HG02885 (cell line): ENCODE data around the gene OXLD1.

ENCODE experiments used
- ATAC-seq: cut with Tn5 transposase; IDR thresholded peaks from one replicate; pipeline ENCODE4 v1.9.1; 2021; ENCODE audit warnings: mild to moderate bottlenecking; ENCODE audit not compliant: unreplicated experiment, poor library complexity

Gene OXLD1

DNA sequence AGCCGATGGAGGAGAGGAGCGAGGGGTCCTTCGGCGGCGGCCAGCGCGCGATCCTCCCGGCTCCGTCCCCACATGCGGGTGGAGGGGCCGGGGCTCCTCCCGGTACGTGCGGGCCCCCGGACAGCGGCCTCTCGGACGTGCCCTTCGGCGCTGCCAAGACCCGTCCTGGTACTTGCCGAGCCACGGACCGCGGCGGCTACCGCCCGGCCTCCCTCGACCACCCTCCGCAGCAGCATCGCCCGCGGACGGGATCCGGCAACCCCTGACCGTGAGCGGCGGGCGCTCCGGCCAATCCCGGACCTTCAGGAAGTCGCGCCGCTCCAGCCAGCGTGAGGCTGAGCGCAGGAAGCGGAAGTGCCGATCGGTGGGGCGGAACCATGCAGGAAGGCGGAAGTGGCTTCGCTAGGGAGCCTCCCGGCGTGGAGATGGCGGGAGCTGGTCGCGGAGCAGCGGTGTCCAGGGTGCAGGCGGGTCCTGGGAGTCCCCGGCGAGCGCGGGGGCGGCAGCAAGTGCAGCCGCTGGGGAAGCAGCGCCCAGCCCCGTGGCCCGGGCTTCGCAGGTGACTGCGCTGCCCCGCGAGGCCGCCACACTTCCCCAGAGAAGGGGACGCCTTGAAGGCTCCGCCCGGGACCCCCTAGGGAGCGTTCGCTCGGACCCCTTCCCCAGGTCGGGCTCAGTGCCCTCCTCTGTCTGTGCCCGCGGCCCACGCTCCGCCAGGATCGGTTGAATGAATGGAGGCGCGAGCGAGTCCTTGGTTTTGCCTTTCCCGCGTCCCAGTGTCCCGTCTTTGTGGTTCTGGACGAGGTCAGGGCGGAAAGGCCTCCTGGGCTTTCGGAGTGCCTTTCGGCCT is at the start of gene OXLD1, which contains the start of gene CCDC137:
Gene OXLD1, minus strand, starts transcription at position 264 of the 850 bp plus-strand sequence. Its CDS starts 28 bp downstream, at position 236.
Gene CCDC137, plus strand, starts transcription at position 396 of the 850 bp plus-strand sequence. Its CDS starts 30 bp downstream, at position 426.
- peak; percentile 93 for ATAC-seq

GRCh38 chr17:81715107-81715871 is 48.9 kb upstream of the OXLD1 start:
- no peak for ATAC-seq

DNA sequence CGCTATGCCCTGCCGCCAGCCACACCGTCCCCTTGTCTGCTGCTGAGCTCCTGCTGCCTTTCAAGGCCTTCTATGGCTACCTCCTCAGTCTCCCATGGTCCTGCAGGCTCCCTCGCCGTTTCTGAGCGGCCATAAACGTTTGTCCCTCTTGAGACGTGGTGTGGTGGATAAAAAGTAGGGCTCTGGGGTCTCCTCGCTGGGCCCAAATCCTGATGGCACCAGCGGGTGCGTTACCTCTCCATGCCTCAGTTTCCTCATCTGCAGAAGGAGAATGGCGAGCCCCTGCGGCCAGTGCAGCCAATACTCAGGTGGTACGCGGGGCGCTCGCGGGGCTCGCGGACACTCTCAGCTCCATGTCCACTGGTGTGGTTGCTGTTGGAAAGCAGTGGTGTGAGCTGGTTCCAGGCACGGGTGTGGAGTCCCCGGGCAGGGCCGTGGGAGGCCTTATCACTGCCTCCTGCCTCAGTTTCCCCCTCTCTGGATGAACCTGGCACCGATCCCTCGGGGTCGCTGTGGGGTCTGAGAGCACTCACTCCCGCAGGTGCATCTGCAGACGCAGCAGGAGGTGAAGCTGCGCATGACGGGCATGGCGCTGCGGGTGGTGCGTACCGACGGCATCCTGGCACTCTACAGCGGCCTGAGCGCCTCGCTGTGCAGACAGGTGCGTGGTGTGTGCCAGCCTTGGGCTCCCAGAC is 48.2 kb upstream of the OXLD1 start:
- ATAC-seq: no peak

DNA sequence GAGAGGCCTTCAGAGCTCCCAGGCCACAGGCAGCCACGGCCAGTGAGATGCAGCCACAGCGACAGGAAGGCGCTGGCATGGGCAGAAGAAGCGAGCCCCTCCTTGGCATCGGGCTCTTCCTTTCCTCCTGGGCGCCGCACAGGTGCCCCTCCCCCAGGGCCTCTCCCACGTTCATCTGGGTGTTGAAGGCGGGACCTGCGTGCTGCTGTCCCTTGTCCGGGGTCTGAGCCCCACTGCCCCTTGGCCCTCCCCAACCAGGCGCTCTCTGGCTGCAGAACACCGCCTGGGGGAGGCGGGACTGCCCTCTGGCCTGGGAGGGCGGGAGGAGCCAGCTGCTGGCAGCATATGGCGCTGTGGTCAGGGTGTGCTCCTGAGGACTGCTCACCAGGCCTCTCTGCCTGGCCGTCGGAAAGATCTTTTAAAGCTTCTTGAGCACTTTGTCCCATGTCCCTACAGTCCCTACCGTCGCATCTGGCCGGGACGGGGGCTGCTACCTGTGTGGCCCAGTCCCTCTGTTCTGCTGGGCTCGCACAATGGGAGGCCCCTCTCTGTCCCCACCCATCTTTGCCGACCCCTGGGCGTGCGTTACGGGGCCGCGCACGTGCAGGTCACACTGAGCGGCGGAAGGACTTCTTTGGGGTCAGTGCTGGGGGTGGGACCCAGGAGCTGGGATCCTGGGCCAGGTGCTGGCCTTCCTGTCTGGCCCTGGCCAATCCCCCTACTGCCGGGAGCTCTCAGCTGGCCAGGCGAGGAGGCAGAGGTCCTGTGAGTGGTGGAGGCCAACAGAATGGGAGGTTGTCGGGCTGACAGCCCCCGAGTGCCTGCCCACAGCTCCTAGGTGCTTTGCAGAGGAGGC is 47.4 kb upstream of the OXLD1 start:
- no peak for ATAC-seq

DNA sequence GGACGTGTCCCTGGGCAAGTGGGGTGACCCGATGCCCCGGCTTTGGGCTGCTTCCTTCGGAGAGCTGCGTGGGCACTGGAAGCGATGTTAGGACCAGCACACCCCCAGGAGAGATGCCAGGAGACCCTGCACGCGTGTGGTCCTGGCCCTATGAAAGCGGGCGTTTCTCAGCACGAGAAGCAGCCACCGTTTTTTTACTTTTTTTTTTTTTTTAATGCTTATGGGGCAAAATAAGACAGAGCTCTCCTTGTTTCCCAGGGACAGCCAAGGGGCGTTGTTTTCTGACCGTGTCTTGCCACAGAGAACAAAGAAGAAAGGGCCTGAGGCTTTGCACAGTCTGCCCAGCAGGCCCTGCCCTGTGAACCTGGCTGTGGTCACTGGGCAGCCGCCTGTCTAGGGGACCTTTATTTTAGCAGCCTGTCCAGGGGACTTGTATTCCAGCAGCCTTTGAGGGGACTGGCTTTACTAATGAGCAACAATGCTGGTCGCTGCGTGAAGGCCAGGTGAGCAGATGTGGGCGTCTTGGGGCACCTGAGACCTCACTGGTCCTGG is 46.7 kb upstream of the OXLD1 start:
- no peak for ATAC-seq

GRCh38 chr17:81712468-81713003 is 46.1 kb upstream of the OXLD1 start:
- peak; percentile 12 for ATAC-seq

DNA sequence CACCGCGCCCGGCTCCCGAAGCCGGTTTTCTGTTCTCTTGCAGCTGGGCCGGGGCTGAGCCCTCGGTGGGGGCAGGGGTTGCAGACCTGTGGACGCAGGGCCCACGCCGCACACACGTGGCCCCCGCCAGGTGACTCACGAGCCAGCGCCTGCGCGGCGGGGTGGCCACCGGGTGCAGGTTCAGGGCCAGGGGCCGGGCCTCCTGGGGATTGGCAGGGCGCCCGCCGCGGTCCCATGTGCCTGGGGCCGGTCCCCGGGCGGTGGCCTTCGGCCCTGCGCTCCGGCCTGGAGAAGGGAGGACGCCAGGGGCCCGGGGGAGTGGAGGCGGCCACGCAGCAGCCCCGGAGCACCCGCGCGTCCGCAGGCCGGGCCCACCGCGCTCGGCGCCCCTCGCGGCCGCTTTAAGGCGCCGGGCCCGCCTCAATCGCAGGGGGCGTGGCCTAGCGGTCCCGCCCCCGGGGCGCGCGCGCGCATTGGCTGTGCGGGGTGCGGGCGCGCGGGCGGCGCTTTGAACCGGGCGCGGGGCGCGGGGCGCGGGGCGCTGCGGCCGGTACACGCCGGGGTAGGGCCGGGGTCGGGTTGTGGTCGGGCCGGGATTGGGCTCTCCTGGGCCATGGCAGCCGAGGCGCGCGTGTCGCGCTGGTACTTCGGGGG is 45.5 kb upstream of the OXLD1 start, which contains the start of gene SLC25A10:
Gene SLC25A10, plus strand, starts transcription at position 471 of the 654 bp plus-strand sequence. Its CDS starts 143 bp downstream, at position 614.
- ATAC-seq: peak; percentile 68

DNA sequence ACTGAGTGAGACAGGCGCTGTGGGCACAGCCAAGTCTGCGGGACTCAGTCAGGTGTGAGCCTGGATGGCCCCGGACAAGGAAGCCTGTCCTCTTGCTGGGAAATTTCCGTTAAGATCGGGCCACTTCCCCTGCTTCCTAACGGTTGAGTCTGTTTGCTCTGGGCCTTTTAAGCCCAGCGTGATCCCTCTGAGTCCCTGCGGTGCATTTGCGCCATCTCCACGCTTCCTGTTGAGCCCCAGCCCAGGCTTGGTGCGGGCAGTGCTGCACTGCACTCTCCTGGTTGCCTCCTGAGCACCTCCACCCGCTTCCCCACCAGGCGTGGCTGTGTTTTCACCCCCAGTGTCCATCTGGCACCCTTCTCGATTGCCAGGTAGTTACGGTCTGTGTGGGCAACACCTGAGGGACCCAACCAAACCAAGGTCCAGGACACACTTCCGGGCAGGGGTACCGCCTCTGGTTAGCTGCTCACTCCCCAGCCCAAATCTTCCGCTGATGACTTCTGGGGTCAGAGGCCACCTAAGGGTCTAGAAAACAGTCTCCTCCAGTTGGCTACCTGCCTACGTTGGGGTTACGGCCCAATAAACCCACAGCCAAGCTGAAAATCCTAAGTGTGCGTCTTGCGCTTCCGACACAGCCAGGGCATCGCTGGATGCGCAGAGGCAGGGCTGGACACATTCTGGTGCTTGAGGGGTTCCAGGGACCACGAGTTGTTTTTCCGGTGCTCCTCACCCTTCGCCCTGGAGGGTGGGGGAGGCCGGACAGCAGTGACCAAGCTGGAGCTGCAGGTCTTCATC is 44.3 kb upstream of the OXLD1 start:
- ATAC-seq: no peak

- no peak for ATAC-seq
Measured at GRCh38 chr17:81708739-81709185, 42.4 kb upstream of the OXLD1 start.

DNA sequence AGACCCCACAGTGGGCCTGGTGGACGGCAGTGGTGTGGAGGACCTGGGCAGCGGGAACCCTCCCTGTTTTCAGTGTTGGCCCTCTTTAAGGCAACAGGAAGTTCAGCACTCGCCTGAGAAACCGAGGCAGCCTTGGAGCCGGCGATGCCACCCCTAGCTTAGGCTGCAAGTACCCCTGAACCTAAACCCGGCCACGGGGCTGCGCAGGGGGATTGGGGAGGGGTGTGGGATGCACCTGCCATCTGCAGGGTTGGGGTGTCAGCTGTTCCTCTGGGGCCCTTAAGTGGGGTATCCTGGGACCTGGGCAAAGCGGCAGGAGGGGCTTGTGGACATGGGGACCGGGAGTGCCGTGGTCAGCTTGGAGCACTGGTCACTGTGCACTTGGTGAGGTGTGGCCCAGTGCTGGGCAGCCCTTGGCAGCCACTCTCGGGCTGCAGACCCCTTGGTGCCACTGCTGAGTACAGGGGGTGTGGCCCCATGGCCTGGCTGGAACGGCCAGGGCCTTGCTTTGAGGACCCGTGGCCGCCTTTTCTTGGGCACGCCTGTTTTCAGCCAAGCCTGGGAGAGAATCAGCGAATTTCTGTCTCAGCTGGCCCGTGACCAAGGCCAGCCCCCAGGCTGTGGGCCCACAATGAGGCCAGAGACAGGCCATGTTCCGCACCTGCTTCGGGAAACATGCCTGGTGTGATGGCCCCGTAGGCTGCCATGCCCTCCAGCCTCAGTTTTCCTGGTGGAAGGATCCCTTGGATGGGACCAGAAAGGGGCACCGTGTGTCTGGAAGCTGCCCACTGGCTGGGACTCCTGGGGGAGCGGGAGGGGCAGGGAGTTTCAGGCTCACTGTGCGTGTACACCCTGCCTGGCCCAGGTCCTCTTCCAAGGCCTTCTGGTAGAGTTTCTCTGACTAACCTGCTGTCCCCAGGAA is 41.6 kb upstream of the OXLD1 start:
- ATAC-seq: no peak

DNA sequence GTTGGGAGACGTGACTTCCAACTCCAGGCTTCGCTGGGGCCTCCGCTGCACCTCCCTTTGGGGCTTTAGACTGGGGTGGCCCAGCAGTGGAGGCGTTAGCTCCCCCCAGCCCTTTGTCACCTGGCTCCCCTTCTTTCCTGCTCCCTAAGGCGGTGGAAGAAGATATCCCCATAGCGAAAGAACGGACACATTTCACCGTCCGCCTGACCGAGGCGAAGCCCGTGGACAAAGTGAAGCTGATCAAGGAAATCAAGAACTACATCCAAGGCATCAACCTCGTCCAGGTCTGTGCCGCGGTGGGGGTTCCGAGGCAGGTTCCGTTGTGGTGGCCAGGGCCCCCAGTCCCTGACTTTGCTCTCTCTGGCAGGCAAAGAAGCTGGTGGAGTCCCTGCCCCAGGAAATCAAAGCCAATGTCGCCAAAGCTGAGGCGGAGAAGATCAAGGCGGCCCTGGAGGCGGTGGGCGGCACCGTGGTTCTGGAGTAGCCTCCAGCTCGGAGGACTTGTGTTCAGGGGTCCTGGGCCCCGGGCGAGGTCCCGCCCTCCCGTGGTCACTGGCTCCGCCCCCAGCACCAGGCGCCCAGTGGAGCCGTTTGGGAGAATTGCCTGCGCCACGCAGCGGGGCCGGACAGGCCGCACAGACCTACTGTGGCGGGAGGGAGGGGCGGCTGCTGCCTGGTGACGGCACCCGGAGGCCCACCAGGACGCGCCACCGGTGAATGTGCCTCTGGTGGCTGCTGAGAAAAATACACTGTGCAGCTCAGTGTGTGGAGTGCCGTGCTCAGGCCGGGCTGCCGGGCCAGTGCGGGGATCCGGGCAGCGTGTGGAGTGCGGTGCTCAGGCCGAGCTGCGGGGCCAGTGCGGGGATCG is 40.6 kb upstream of the OXLD1 start:
- ATAC-seq: no peak

DNA sequence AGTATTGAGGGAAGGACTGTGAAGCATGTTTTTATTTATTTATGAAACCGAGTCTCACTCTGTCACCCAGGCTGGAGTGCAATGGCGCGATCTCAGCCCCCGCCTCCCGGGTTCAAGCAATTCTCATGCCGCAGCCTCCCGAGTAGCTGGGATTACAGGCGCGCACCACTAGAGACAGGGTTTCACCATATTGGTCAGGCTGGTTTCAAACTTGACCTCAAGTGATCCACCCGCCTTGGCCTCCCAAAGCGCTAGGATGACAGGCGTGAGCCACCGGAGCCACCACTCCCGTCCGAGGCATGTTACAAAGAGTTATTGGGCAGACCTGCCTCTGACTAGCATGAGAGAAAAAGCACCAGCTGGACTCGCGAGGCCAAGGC is 39.8 kb upstream of the OXLD1 start:
- no peak for ATAC-seq

- no peak for ATAC-seq
Measured at GRCh38 chr17:81705518-81706231, 39.3 kb upstream of the OXLD1 start.

DNA sequence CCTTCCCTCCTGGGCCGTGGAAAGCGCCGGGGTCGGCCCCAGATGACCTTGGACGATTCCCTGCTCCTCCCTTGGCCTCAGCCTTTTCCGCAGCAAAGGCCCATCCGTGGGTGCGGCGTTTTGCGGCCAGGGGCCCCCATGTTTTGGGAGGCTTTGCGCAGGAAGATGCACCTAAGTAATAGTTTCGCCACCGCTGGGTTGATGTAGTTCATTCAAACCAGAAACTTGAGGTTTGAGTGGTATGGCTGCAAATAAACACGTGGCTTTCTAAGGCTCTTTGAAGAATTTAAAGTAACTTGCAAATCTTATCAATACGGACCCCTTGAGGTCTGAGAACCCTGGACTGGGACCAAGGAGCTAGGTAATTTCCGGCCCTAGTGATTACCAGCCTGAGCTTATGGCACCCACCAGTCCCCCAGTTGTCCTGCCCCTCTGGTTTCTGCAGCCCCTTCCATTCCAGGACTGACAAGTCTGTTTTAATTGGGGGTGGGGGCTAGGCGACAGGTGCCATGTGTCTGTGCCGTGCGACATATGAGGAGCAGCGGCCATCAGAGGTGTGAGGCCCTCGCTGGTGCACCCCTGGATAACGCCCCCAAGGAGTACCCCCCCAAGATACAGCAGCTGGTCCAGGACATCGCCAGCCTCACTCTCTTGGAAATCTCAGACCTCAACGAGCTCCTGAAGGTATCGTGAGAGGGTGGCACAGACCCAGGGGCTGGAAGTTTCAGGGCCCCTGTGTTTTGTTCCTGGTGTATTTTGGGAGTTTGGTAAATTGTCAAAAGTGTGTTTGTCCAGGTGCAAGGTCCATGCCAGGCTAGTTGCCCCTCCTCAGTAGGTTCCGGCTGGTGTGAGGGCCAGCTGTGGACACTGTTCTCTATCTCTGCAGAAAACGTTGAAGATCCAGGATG is 37.6 kb upstream of the OXLD1 start:
- no peak for ATAC-seq
